ENCODE data around the gene SPX. TPM values are rescaled to one million over a fixed set of nuclear protein-coding genes. Genes with fewer than 3 reads are reported as not detected.

The SPX gene
- total RNA-seq, 1 donor from 2014 or later = 3.4 TPM

DNA sequence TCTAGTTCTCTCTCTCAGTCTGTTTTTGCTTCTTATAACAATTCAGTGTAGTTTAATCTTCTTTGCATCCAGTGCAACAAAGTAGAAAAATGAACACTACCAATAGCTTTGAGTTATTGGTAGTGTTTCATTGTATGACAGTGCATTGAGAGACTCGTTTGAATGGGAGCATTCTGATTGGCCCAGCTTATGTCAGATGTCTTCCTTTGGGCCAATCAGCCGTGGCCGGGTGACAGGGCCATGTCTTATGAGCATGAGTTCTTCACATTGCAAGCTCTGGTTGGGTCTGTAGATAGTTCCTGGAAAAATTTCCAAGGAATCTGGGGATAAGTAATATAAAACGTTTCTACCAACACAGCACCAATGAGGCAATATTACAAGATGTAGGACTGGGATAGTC lies 42.0 kb downstream of the SPX start:
- DNase-seq (ENCODE audit: low read depth) (no peak), FAIRE-seq (no peak)
- no peaks in the 10 kb centered on the region for H3K36me3 ChIP-seq (ENCODE audit: control insufficient read depth, insufficient read depth, low read length)
- TF ChIP-seq, protein P1, sequence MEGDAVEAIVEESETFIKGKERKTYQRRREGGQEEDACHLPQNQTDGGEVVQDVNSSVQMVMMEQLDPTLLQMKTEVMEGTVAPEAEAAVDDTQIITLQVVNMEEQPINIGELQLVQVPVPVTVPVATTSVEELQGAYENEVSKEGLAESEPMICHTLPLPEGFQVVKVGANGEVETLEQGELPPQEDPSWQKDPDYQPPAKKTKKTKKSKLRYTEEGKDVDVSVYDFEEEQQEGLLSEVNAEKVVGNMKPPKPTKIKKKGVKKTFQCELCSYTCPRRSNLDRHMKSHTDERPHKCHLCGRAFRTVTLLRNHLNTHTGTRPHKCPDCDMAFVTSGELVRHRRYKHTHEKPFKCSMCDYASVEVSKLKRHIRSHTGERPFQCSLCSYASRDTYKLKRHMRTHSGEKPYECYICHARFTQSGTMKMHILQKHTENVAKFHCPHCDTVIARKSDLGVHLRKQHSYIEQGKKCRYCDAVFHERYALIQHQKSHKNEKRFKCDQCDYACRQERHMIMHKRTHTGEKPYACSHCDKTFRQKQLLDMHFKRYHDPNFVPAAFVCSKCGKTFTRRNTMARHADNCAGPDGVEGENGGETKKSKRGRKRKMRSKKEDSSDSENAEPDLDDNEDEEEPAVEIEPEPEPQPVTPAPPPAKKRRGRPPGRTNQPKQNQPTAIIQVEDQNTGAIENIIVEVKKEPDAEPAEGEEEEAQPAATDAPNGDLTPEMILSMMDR (IDR thresholded peaks at IDR 0.05; ENCODE audit: insufficient read depth, low read length, severe bottlenecking) = no peak
- H3K4me3 ChIP-seq (ENCODE audit: low read depth, low read length) = no peak overlapping the region
- no peaks in the 10 kb centered on the region for H3K27me3 ChIP-seq (ENCODE audit: control insufficient read depth, insufficient read depth, low read length)

GRCh38 chr12:21571046-21571445 lies 45.0 kb downstream of the SPX start:
- no peak for DNase-seq (ENCODE audit: low read depth)
- Histone ChIP-seq H3K27me3 (ENCODE audit: control insufficient read depth, insufficient read depth, low read length) (no peaks in the 10 kb centered on the region), H3K4me3 (ENCODE audit: low read depth, low read length) (no peak overlapping the region), H3K36me3 (ENCODE audit: control insufficient read depth, insufficient read depth, low read length) (no peaks in the 10 kb centered on the region)
- TF ChIP-seq, protein P1 (IDR thresholded peaks at IDR 0.05; ENCODE audit: insufficient read depth, low read length, severe bottlenecking) = no peak
- no peak for FAIRE-seq

GRCh38 chr12:21573733-21574358 lies 47.8 kb downstream of the SPX start:
- Histone ChIP-seq H3K4me3 (ENCODE audit: low read depth, low read length) (no peak overlapping the region), H3K27me3 (ENCODE audit: control insufficient read depth, insufficient read depth, low read length) (no peaks in the 10 kb centered on the region), H3K36me3 (ENCODE audit: control insufficient read depth, insufficient read depth, low read length) (no peaks in the 10 kb centered on the region)
- no peak for FAIRE-seq
- TF ChIP-seq, protein P1 (IDR thresholded peaks at IDR 0.05; ENCODE audit: insufficient read depth, low read length, severe bottlenecking) = no peak
- DNase-seq (ENCODE audit: low read depth) = no peak

DNA sequence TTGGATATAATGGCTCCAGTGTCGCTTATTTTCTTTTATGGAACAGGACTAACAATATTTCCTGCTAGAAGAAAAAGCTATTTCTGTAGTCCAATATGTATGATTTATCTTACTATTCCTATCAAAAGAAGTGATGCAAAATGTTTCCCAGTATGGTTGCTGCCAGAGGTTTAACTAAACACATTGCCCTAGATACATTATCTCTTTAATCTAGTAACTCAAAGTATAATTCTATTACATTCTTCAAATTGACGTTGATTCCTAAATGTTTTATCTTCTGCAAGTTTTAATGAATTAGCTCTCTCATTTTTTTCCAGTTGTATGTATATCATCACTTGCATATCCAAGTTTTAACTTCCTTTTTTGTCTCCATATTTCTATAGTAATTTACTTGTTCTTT lies 50.3 kb downstream of the SPX start:
- FAIRE-seq (no peak), DNase-seq (ENCODE audit: low read depth) (no peak)
- TF ChIP-seq, protein P1 (IDR thresholded peaks at IDR 0.05; ENCODE audit: insufficient read depth, low read length, severe bottlenecking) = no peak
- H3K36me3 ChIP-seq (ENCODE audit: control insufficient read depth, insufficient read depth, low read length) = no peaks in the 10 kb centered on the region
- H3K4me3 ChIP-seq (ENCODE audit: low read depth, low read length) = no peak overlapping the region
- H3K27me3 ChIP-seq (ENCODE audit: control insufficient read depth, insufficient read depth, low read length) = no peaks in the 10 kb centered on the region

DNA sequence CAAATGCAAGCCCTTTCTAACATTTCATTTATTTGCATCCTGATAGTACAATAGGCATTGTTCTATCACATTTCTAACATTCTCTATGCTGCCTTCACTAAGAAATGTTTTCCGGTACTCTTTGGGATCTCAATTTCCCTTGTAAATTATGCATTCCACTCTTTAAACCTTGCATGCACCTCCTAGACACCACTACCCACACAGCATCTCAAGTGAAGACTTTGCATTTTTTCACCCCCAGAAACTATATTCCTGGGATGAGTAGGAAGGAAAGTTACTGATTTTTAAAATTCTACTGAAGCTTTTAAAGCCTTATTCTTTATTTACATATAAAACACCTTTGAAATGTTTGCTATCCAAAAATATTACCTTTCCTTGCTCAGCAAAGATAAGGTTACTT lies 51.4 kb downstream of the SPX start:
- H3K36me3 ChIP-seq (ENCODE audit: control insufficient read depth, insufficient read depth, low read length) = no peaks in the 10 kb centered on the region
- no peak overlapping the region for H3K4me3 ChIP-seq (ENCODE audit: low read depth, low read length)
- FAIRE-seq = no peak
- H3K27me3 ChIP-seq (ENCODE audit: control insufficient read depth, insufficient read depth, low read length) = no peaks in the 10 kb centered on the region
- TF ChIP-seq, protein P1 (IDR thresholded peaks at IDR 0.05; ENCODE audit: insufficient read depth, low read length, severe bottlenecking) = no peak
- no peak for DNase-seq (ENCODE audit: low read depth)
